ENCODE results near the gene NETO1. TPM values are rescaled to one million over a fixed set of nuclear protein-coding genes. Genes with fewer than 3 reads are reported as not detected.

NETO1 gene
- polyA plus RNA-seq, 2 of the 4 experiments (the other 2 are of a cell fraction), result 0.04 TPM; not detected in 1

GRCh38 chr18:72903033-72903432 lies 35.2 kb upstream of the NETO1 start:
- no peak for FAIRE-seq
- Histone ChIP-seq H3K4me2 (no peak overlapping the region), H3K9me3 (no peaks in the 10 kb centered on the region), H3K4me1 (no peaks in the 10 kb centered on the region), H3K27ac (no peak overlapping the region), H3K4me3 (no peak overlapping the region)
- 2% methylated on average over 2 of the region's 2 CpGs for WGBS (ENCODE audit: missing lambda C conversion rate)
- TF ChIP-seq ELK1 (IDR thresholded peaks at IDR 0.05; ENCODE audit: low read depth, low read length) (no peak), RARB (CRISPR knock-in tag; IDR thresholded peaks at IDR 0.05) (no peak), POLR2AphosphoS2 (conservative IDR thresholded peaks at IDR 0.05; ENCODE audit: low read length) (no peak), HOXA7 (CRISPR knock-in tag; IDR thresholded peaks at IDR 0.05) (no peak), NR3C1 (IDR thresholded peaks at IDR 0.05) (no peak), FOSL2 (IDR thresholded peaks at IDR 0.05) (no peak), FOSL2 (CRISPR knock-in tag; IDR thresholded peaks at IDR 0.05) (no peak), ZNF302 (CRISPR knock-in tag; IDR thresholded peaks at IDR 0.05) (no peak), REST (IDR thresholded peaks at IDR 0.05) (no peak), HEYL (CRISPR knock-in tag; IDR thresholded peaks at IDR 0.05) (no peak), MAFK (IDR thresholded peaks at IDR 0.05; ENCODE audit: partially characterized antibody) (no peak), GATA3 (IDR thresholded peaks at IDR 0.05; ENCODE audit: borderline replicate concordance) (no peak), CHD2 (IDR thresholded peaks at IDR 0.05; ENCODE audit: low read length, partially characterized antibody) (no peak), FOSB (CRISPR knock-in tag; IDR thresholded peaks at IDR 0.05) (no peak), KDM5A (IDR thresholded peaks at IDR 0.05) (no peak), BCL3 (IDR thresholded peaks at IDR 0.05) (no peak), RCOR1 (IDR thresholded peaks at IDR 0.05; ENCODE audit: low read depth, low read length) (no peak), EHF (CRISPR knock-in tag; IDR thresholded peaks at IDR 0.05) (no peak), E2F6 (IDR thresholded peaks at IDR 0.05; ENCODE audit: borderline replicate concordance, low read depth) (no peak), ZSCAN20 (CRISPR knock-in tag; IDR thresholded peaks at IDR 0.05) (no peak), HOXB5 (CRISPR knock-in tag; IDR thresholded peaks at IDR 0.05) (no peak)
- ChIA-PET CTCF (no interaction called here), POLR2A (no interaction called here)
- DNase-seq (ENCODE audit: low read depth in 1 of 2, low spot score in 1 of 2), result no peak
- no peak for ATAC-seq

- POLR2A ChIA-PET, result no interaction called here
- Histone ChIP-seq H3K27ac (no peak overlapping the region), H3K4me2 (no peak overlapping the region), H3K9me3 (no peaks in the 10 kb centered on the region), H3K4me3 (no peak overlapping the region), H3K4me1 (no peaks in the 10 kb centered on the region)
- FAIRE-seq, result no peak
- 16% methylated on average over 4 of the region's 4 CpGs for WGBS (ENCODE audit: missing lambda C conversion rate)
- no peak for TF ChIP-seq REST (IDR thresholded peaks at IDR 0.05)
- no peak for ATAC-seq
- CTCF ChIA-PET, result no interaction called here
- no peak for DNase-seq (ENCODE audit: low read depth in 1 of 2, low spot score in 1 of 2)
Measured at GRCh38 chr18:72899338-72899737, 31.6 kb upstream of the NETO1 start.
